Muscle layer of colon (tissue), 2 donors: ENCODE measurements around the gene CRACDL.

Experiments used
- H3K27ac ChIP-seq: one replicate; pipeline ENCODE4 v1.7.0; 2013; ENCODE audit warnings: low read depth, mild to moderate bottlenecking, low read length, moderate library complexity
- H3K27me3 ChIP-seq, 2 donors: one replicate each; pipeline ENCODE4 v1.7.0; 2013; ENCODE audit warnings: low read length in 2 of 2, mild to moderate bottlenecking in 2 of 2; ENCODE audit not compliant: insufficient read depth in 2 of 2, control insufficient read depth in 1 of 2
- H3K36me3 ChIP-seq: one replicate; pipeline ENCODE4 v1.7.0; 2013; ENCODE audit warnings: mild to moderate bottlenecking, low read length; ENCODE audit not compliant: insufficient read depth
- H3K4me1 ChIP-seq: one replicate; pipeline ENCODE4 v1.7.0; 2013; ENCODE audit warnings: mild to moderate bottlenecking, low read length; ENCODE audit not compliant: insufficient read depth
- H3K4me3 ChIP-seq, 2 donors: one replicate each; pipeline ENCODE4 v1.7.0; 2013; ENCODE audit warnings: low read length in 2 of 2, low read depth in 1 of 2, mild to moderate bottlenecking in 1 of 2, moderate library complexity in 1 of 2
- H3K9ac ChIP-seq: one replicate; pipeline ENCODE4 v1.7.0; 2013; ENCODE audit warnings: low read length
- H3K9me3 ChIP-seq: one replicate; pipeline ENCODE4 v1.7.0; 2013; ENCODE audit warnings: mild to moderate bottlenecking, low read length
- donor health status: abdominal sarcoma.
- donor health status: Adenocarcinoma of cecum.

Gene CRACDL

DNA sequence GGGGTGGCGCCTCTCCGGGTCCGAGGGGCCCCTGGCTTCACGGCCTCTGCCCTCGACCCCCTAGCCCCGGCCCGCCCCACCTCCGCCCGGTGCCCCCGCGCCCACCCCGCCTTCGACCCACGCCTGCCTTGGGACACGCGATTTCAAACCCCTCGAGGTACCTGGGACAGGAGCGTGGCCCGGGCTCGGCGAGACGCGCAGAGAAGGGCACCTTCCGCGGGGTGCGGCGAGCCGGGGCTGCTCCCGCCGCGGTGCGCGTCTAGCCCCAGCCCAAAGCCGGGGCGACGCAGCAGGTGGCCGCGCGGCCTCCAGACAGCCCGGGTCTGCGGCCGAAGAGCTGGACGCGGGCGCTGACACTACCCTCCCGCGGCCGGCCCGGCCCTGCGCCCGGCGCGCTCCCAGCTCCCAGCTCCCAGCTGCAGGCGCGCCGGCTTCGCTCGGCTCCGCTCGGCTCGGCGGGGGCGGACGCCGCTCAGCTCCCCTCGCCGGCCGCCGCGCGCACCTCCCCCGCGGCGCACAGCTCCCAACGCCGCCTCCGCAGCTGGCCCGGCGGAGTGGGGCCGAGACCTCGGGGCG lies at the start of gene CRACDL:
TSS of gene CRACDL (minus strand) at position 449 of the 576 bp plus-strand sequence. CDS start 89,425 bp downstream, outside the sequence.
- Histone ChIP-seq H3K9me3 (no peaks in the 10 kb centered on the region), H3K4me3 (peak within 1 kb of the TSS in 1 of 2 donors; percentile 36), H3K36me3 (no peaks in the 10 kb centered on the region), H3K27me3 (peaks cover 11 to 12% of the 10 kb centered on the region in 2 donors), H3K27ac (no peak within 1 kb of the TSS), H3K4me1 (no peaks in the 10 kb centered on the region), H3K9ac (no peak within 1 kb of the TSS)

GRCh38 chr2:98975611-98976010 lies 39.6 kb upstream of the CRACDL start:
- Histone ChIP-seq H3K27ac (no peak overlapping the region), H3K4me1 (no peaks in the 10 kb centered on the region), H3K27me3 (no peaks in the 10 kb centered on the region), H3K9ac (no peak overlapping the region), H3K4me3 (no peak overlapping the region), H3K9me3 (peaks cover 9% of the 10 kb centered on the region), H3K36me3 (no peaks in the 10 kb centered on the region)

- no peaks in the 10 kb centered on the region for H3K36me3 ChIP-seq
- no peaks in the 10 kb centered on the region for H3K27me3 ChIP-seq
- peaks cover 9% of the 10 kb centered on the region for H3K9me3 ChIP-seq
- H3K4me1 ChIP-seq, result no peaks in the 10 kb centered on the region
- no peak overlapping the region for H3K9ac ChIP-seq
- no peak overlapping the region for H3K4me3 ChIP-seq
- no peak overlapping the region for H3K27ac ChIP-seq
These were observed 36.6 kb upstream of the CRACDL start for GRCh38 chr2:98972582-98973167.

DNA sequence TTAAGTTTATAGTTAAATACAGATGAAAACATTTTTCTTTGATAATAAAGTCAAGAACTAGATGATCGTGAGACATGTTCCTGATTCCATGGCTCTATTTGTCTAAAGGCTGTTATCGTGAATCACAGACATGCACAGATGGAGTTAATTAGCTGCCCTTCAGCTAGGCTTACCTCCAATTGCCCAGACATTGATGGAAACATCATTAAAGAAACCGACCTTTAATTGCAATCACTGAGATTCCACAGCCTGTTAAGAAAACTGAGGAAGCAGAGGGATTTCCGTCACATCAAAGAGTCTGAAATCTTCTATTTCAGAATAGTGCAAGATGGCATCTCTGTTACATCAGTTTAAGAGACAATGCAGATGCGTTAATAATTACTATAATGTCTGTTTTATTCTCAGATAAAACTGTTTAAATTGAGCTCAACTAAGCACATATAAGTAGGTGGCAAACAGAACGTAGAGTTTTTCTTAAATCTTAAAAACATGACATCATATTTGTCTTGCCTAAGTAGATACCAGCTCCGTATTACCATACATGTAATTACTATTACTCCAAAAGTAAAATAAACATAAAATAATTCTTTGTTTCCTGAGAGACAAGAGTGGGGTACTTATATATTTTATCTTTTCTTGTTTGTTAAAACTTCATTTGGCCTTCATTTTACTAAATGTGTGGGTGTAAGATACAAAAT lies 23.9 kb upstream of the CRACDL start:
- Histone ChIP-seq H3K9me3 (no peaks in the 10 kb centered on the region), H3K27ac (no peak overlapping the region), H3K27me3 (no peaks in the 10 kb centered on the region), H3K4me1 (peaks cover 4% of the 10 kb centered on the region), H3K9ac (no peak overlapping the region), H3K4me3 (no peak overlapping the region), H3K36me3 (no peaks in the 10 kb centered on the region)

GRCh38 chr2:98952966-98953365 lies 16.9 kb upstream of the CRACDL start:
- Histone ChIP-seq H3K36me3 (no peaks in the 10 kb centered on the region), H3K9ac (no peak overlapping the region), H3K9me3 (no peaks in the 10 kb centered on the region), H3K4me3 (no peak overlapping the region), H3K27ac (no peak overlapping the region), H3K4me1 (no peaks in the 10 kb centered on the region), H3K27me3 (no peaks in the 10 kb centered on the region)

- H3K9ac ChIP-seq, result no peak overlapping the region
These were observed 13.1 kb upstream of the CRACDL start for GRCh38 chr2:98948956-98949739.

GRCh38 chr2:98947554-98947953 lies 11.5 kb upstream of the CRACDL start:
- H3K4me1 ChIP-seq, result no peaks in the 10 kb centered on the region
- no peaks in the 10 kb centered on the region for H3K27me3 ChIP-seq
- H3K4me3 ChIP-seq, result no peak overlapping the region
- no peaks in the 10 kb centered on the region for H3K36me3 ChIP-seq
- no peaks in the 10 kb centered on the region for H3K9me3 ChIP-seq
- H3K9ac ChIP-seq, result no peak overlapping the region
- no peak overlapping the region for H3K27ac ChIP-seq

More at GRCh38 chr2:98948956-98949739, 13.1 kb upstream of the CRACDL start:
- Histone ChIP-seq H3K9me3 (no peaks in the 10 kb centered on the region), H3K4me1 (no peaks in the 10 kb centered on the region), H3K4me3 (no peak overlapping the region), H3K27ac (no peak overlapping the region), H3K36me3 (no peaks in the 10 kb centered on the region), H3K27me3 (no peaks in the 10 kb centered on the region)

- Histone ChIP-seq H3K4me3 (no peak overlapping the region), H3K27me3 (no peaks in the 10 kb centered on the region), H3K9me3 (no peaks in the 10 kb centered on the region), H3K4me1 (no peaks in the 10 kb centered on the region), H3K9ac (no peak overlapping the region), H3K36me3 (no peaks in the 10 kb centered on the region), H3K27ac (no peak overlapping the region)
These were observed 10.8 kb upstream of the CRACDL start for GRCh38 chr2:98946855-98947254.

DNA sequence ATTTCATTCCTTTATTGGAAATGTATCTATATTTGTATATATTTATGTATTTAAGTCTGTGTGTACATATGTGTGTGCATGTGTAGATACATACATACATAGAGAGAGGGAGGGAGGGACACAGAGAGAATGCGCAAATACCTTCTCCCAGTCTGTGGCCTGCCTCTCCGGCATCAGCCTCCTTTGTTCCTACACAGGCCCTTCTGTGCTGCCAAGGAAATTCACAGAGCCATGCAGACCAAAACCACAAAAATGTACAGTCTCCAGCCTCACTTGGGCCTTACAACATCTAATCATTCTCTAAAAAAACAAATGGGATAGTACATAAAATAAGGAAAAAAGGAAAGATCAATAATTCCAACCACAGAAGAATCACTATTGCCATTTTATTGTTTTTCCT lies 8.8 kb upstream of the CRACDL start:
- Histone ChIP-seq H3K4me3 (no peak overlapping the region), H3K9ac (no peak overlapping the region), H3K27ac (no peak overlapping the region), H3K27me3 (no peaks in the 10 kb centered on the region), H3K36me3 (no peaks in the 10 kb centered on the region), H3K9me3 (no peaks in the 10 kb centered on the region), H3K4me1 (no peaks in the 10 kb centered on the region)

GRCh38 chr2:98940102-98940501 lies 4.1 kb upstream of the CRACDL start:
- no peaks in the 10 kb centered on the region for H3K9me3 ChIP-seq
- no peak overlapping the region for H3K9ac ChIP-seq
- H3K36me3 ChIP-seq, result no peaks in the 10 kb centered on the region
- no peak overlapping the region for H3K27ac ChIP-seq
- H3K27me3 ChIP-seq, result peaks cover 4 to 6% of the 10 kb centered on the region in 2 donors
- no peak overlapping the region for H3K4me3 ChIP-seq
- no peaks in the 10 kb centered on the region for H3K4me1 ChIP-seq

DNA sequence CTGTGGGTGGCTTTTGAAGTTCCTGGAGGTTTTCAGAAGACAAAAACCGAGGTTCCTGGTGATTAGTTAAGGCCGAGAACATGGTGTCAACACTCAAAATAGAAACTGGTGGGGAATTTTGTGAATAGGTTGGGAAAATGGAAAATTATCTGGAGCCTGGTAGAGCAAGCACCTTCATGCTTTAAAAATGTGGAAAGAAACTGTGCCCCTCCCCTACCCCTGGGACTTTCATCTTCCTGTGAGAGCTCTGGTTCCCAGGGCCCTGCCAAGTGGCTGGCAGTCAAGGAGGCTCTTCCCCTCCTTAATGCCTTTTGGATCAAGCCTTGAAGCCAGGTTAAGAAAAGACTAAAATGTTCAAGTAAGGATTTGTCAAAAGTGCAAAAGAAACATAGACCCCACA lies 1.9 kb upstream of the CRACDL start:
- Histone ChIP-seq H3K27me3 (peaks cover 11 to 12% of the 10 kb centered on the region in 2 donors), H3K4me1 (no peaks in the 10 kb centered on the region), H3K9ac (no peak overlapping the region), H3K27ac (no peak overlapping the region), H3K9me3 (no peaks in the 10 kb centered on the region), H3K36me3 (no peaks in the 10 kb centered on the region), H3K4me3 (no peak overlapping the region)
